H1 (cell line): Measurements from ENCODE around the gene ENOPH1. TPM values are rescaled to one million over a fixed set of nuclear protein-coding genes. Genes with fewer than 3 reads are reported as not detected.
"Not testable (repeated sequence)": the region's sequence is repeated elsewhere in the genome, so short reads cannot be mapped to it uniquely, and the experiment has no call there.

Experiments used
- CTCF ChIA-PET: fragments of 300-600 bp; sonication (Branson Sonifier 250); formaldehyde crosslinking; loops from one replicate; lab custom pipeline; 2021; ENCODE audit not compliant: partially characterized antibody; lab: Charles Lee
- POLR2A ChIA-PET: fragments of 300-600 bp; sonication (Branson Sonifier 250); formaldehyde crosslinking; loops from one replicate; lab custom pipeline; 2021; ENCODE audit warnings: inconsistent platforms; ENCODE audit not compliant: partially characterized antibody; lab: Charles Lee
- DNase-seq, 2 experiments: peaks; one replicate each; pipeline versions ENCODE4 v3.0.0 to v3.0.0-alpha.2; 2010 to 2022; ENCODE audit warnings: low spot score in 2 of 2, low read depth in 1 of 2, mixed read lengths in 1 of 2
- FAIRE-seq: peaks from 2 replicates; lab custom pipeline; 2011; peaks lifted over from hg19 to GRCh38; lab: Jason Lieb, UNC
- H2AFZ ChIP-seq: 2 replicates; pipeline ENCODE4 v1.8.1; 2012; ENCODE audit warnings: low read length, inconsistent platforms
- H2AK5ac ChIP-seq: 2 replicates; pipeline ENCODE4 v1.6.1; 2013; ENCODE audit warnings: low read depth, low read length
- H2BK120ac ChIP-seq: replicated peaks from 2 replicates; pipeline ENCODE3; 2013; ENCODE audit warnings: low read depth, low read length, inconsistent platforms
- H2BK12ac ChIP-seq: 2 replicates; pipeline ENCODE4 v1.6.1; 2013; ENCODE audit warnings: low read depth, low read length
- H2BK15ac ChIP-seq: 2 replicates; pipeline ENCODE4 v1.6.1; 2013; ENCODE audit warnings: low read length
- H2BK20ac ChIP-seq: 2 replicates; pipeline ENCODE4 v1.6.1; 2013; ENCODE audit warnings: low read length
- H2BK5ac ChIP-seq: 2 replicates; pipeline ENCODE4 v1.6.1; 2013; ENCODE audit warnings: low read depth, low read length
- H3K14ac ChIP-seq: 2 replicates; pipeline ENCODE4 v1.6.1; 2013; ENCODE audit warnings: inconsistent platforms; ENCODE audit not compliant: insufficient read length
- H3K18ac ChIP-seq: 2 replicates; pipeline ENCODE4 v1.6.1; 2013; ENCODE audit warnings: low read length; ENCODE audit errors: extremely low read depth
- H3K23ac ChIP-seq: 2 replicates; pipeline ENCODE4 v1.6.1; 2013; ENCODE audit warnings: inconsistent platforms; ENCODE audit not compliant: insufficient read length
- H3K23me2 ChIP-seq: 2 replicates; pipeline ENCODE4 v1.6.1; 2013; ENCODE audit warnings: low read depth, low read length
- H3K27ac ChIP-seq: 2 replicates; pipeline ENCODE4 v1.6.1; 2011; ENCODE audit warnings: low read depth, low read length, inconsistent platforms
- H3K27me3 ChIP-seq, 4 experiments: replicated peaks in 1 of 4; 1 replicate in 1 of 4; 2 replicates in 3 of 4; pipeline versions ENCODE4 v1.6.1 to v1.8.1; 2011 to 2013; ENCODE audit warnings: low read length in 3 of 4, mild to moderate bottlenecking in 3 of 4, inconsistent platforms in 2 of 4, mixed read lengths in 2 of 4, moderate library complexity in 1 of 4; ENCODE audit not compliant: control insufficient read depth in 3 of 4, insufficient read depth in 3 of 4; ENCODE audit errors: extremely low read depth in 1 of 4
- H3K36me3 ChIP-seq, 4 experiments: 2 replicates each; pipeline versions ENCODE4 v1.6.1 to v1.8.1; 2011 to 2013; ENCODE audit warnings: mild to moderate bottlenecking in 4 of 4, low read length in 3 of 4, moderate library complexity in 2 of 4, control low read depth in 1 of 4, inconsistent platforms in 1 of 4; ENCODE audit not compliant: insufficient read depth in 4 of 4, control insufficient read depth in 2 of 4
- H3K4ac ChIP-seq: replicated peaks from 2 replicates; pipeline ENCODE3; 2013; ENCODE audit warnings: low read length, low read depth, mixed read lengths, inconsistent platforms; ENCODE audit not compliant: insufficient read length
- H3K4me1 ChIP-seq, 4 experiments: replicated peaks in 1 of 4; 1 replicate in 1 of 4; 2 replicates in 3 of 4; pipeline versions ENCODE4 v1.6.1 to v1.8.1; 2011 to 2013; ENCODE audit warnings: low read length in 3 of 4, inconsistent platforms in 2 of 4, mixed read lengths in 1 of 4; ENCODE audit not compliant: insufficient read depth in 4 of 4, control insufficient read depth in 3 of 4
- H3K4me2 ChIP-seq, 2 experiments: 2 replicates each; pipeline versions ENCODE4 v1.6.1 to v1.8.1; 2011 to 2013; ENCODE audit warnings: low read depth in 2 of 2, low read length in 2 of 2, control low read depth in 1 of 2, inconsistent platforms in 1 of 2, mild to moderate bottlenecking in 1 of 2; ENCODE audit not compliant: insufficient read depth in 1 of 2
- H3K4me3 ChIP-seq, 4 experiments: fragments of 200-600, 300-600 bp in 1 of 4; sonication (generic), shearing (Covaris generic), sonication (Bioruptor Twin) in 1 of 4; 2 replicates each; pipeline versions ENCODE4 v1.5.1 to v1.8.1; 2011 to 2016; ENCODE audit warnings: low read length in 4 of 4, low read depth in 3 of 4, control low read depth in 2 of 4, inconsistent platforms in 2 of 4, mild to moderate bottlenecking in 2 of 4, mixed read lengths in 1 of 4, moderate library complexity in 1 of 4; ENCODE audit not compliant: insufficient read depth in 2 of 4; ENCODE audit errors: extremely low read depth in 1 of 4
- H3K56ac ChIP-seq: replicated peaks from 2 replicates; pipeline ENCODE3; 2013; ENCODE audit warnings: low read depth, mild to moderate bottlenecking, mixed read lengths, low read length, inconsistent platforms; ENCODE audit not compliant: insufficient read length
- H3K79me1 ChIP-seq: 2 replicates; pipeline ENCODE4 v1.6.1; 2013; ENCODE audit warnings: low read depth, low read length, control low read depth
- H3K79me2 ChIP-seq, 2 experiments: 2 replicates each; pipeline versions ENCODE4 v1.6.1 to v1.8.1; 2012 to 2013; ENCODE audit warnings: low read length in 2 of 2, mild to moderate bottlenecking in 2 of 2, inconsistent platforms in 1 of 2; ENCODE audit not compliant: insufficient read depth in 2 of 2, control insufficient read depth in 1 of 2
- H3K9ac ChIP-seq, 4 experiments: replicated peaks in 1 of 4; 1 replicate in 1 of 4; 2 replicates in 3 of 4; pipeline versions ENCODE4 v1.6.1 to v1.8.1; 2011 to 2013; ENCODE audit warnings: low read depth in 3 of 4, low read length in 3 of 4, control low read depth in 2 of 4, mild to moderate bottlenecking in 2 of 4, moderate library complexity in 2 of 4, inconsistent platforms in 1 of 4; ENCODE audit errors: extremely low read depth in 1 of 4
- H3K9me3 ChIP-seq, 2 experiments: 2 replicates each; pipeline versions ENCODE4 v1.6.1 to v1.8.1; 2012 to 2013; ENCODE audit warnings: mild to moderate bottlenecking in 2 of 2, moderate library complexity in 2 of 2, control low read depth in 1 of 2, inconsistent platforms in 1 of 2, low read depth in 1 of 2, low read length in 1 of 2, mixed read lengths in 1 of 2; ENCODE audit not compliant: insufficient read depth in 2 of 2
- H4K20me1 ChIP-seq, 2 experiments: replicated peaks in 1 of 2; 2 replicates each; pipeline versions ENCODE3 to v1.8.1; 2011 to 2013; ENCODE audit warnings: inconsistent platforms in 2 of 2, low read length in 2 of 2, mild to moderate bottlenecking in 1 of 2; ENCODE audit not compliant: insufficient read depth in 2 of 2, control insufficient read depth in 1 of 2
- H4K5ac ChIP-seq: 2 replicates; pipeline ENCODE4 v1.6.1; 2013; ENCODE audit warnings: low read length, low read depth, mixed read lengths, inconsistent platforms; ENCODE audit not compliant: insufficient read length
- H4K8ac ChIP-seq: 2 replicates; pipeline ENCODE4 v1.8.0; 2013; ENCODE audit warnings: mild to moderate bottlenecking, moderate library complexity, low read length, inconsistent platforms; ENCODE audit not compliant: insufficient read depth; ENCODE audit errors: extremely low read depth
- H4K91ac ChIP-seq: replicated peaks from 2 replicates; pipeline ENCODE3; 2013; ENCODE audit warnings: low read length, mixed read lengths, inconsistent platforms; ENCODE audit not compliant: insufficient read length
- WGBS, 2 experiments: shearing (Covaris generic) in 1 of 2; methylation state at CpG; one replicate each; pipeline versions ENCODE4 v1.1.6 to v1.1.7; 2013 to 2015; ENCODE audit warnings: low lambda C conversion rate in 2 of 2, mixed read lengths in 2 of 2, inconsistent platforms in 1 of 2, low coverage in 1 of 2, missing lambda C conversion rate in 1 of 2; ENCODE audit not compliant: insufficient replicate concordance in 2 of 2, insufficient coverage in 1 of 2, insufficient read length in 1 of 2; ENCODE audit errors: extremely low coverage in 1 of 2, missing lambda C conversion rate in 1 of 2; 5-methylcytosine and 5-hydroxymethylcytosine counted together
- polyA plus RNA-seq, 7 experiments: library from polyadenylated mRNA; depleted of rRNA in 3 of 7; stranded (reverse) in 5 of 7; unstranded in 2 of 7; fragments of >200 nt in 5 of 7; fragments of 200-250 nt in 2 of 7; gene quantifications; 1 replicate in 5 of 7; 2 replicates in 1 of 7; 4 replicates in 1 of 7; pipeline versions ENCODE4 v1.2.1 to v1.2.3, GENCODE V29; 2011 to 2013; ENCODE audit warnings: missing spikeins in 2 of 7, mixed read lengths in 2 of 7
- total RNA-seq: library from RNA; stranded (reverse); fragmentation: NEBNext Ultra II Directional; extraction: Animal tissue kit (Norgen Biotek cat#: 25700); gene quantifications from 2 replicates; pipeline ENCODE4 v1.2.1, GENCODE V29; 2021

Gene ENOPH1
- total and polyA plus RNA-seq, 2 of the 8 experiments (the other 6 are each of a cell fraction or from before 2014, with no cell fraction given) = 25.1 to 89.3 TPM

DNA sequence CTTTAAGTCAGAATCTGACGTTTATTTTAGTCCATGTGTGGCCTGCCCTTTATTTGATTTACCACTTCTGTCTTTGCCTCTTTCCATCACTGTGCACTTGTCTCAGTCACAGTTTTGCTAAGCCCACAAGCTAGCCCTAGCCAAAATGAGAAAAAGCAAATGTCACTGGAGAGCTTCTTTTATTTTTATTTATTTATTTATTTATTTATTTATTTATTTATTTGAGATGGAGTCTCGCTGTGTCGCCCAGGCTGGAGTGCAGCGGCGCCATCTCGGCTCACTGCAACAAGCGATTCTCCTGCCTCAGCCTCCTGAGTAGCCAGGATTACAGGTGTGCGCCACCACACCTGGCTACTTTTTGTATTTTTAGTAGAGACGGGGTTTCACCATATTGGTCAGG is 40.3 kb upstream of the ENOPH1 start:
- ChIA-PET POLR2A (interaction anchor here (0.6 to 4.0 kb wide), 7 partner anchors 9 to 47 kb away, joined by 3 to 24 read pairs (median 3); partner anchors contain the start of genes HNRNPD and HNRNPDL), CTCF (interaction anchor here (1.8 kb wide), 1 partner anchor 10 kb away, joined by 14 read pairs; no protein-coding TSS in a partner anchor)
- H2BK120ac ChIP-seq, H2AK5ac ChIP-seq, H3K36me3 ChIP-seq, H3K56ac ChIP-seq, H3K79me2 ChIP-seq, H3K14ac ChIP-seq, H3K4me2 ChIP-seq, H3K79me1 ChIP-seq, H3K18ac ChIP-seq, H3K4ac ChIP-seq, H3K23me2 ChIP-seq, H3K27me3 ChIP-seq, H2BK20ac ChIP-seq, FAIRE-seq, H3K27ac ChIP-seq, H4K8ac ChIP-seq, H3K23ac ChIP-seq, H2BK5ac ChIP-seq, H3K9ac ChIP-seq, H4K5ac ChIP-seq, H3K4me3 ChIP-seq, H4K91ac ChIP-seq, H2AFZ ChIP-seq, H4K20me1 ChIP-seq, DNase-seq, H3K4me1 ChIP-seq, H2BK12ac ChIP-seq, H2BK15ac ChIP-seq, H3K9me3 ChIP-seq: not testable (repeated sequence)
- 96% methylated on average over 9 of the region's 9 CpGs; no CpG with 5 or more reads in 1 of the 2 experiments for WGBS, 2 experiments
